Amygdala (tissue), 56 donors: ENCODE measurements around the gene LCP2.
A peak's percentile ranks its signal among the peaks of the same experiment; 100 is the strongest.
"Not testable (repeated sequence)": the region's sequence is repeated elsewhere in the genome, so short reads cannot be mapped to it uniquely, and the experiment has no call there.

Source experiments
- DNase-seq, 56 donors: peaks; one replicate each; lab custom pipeline; 2025; lab: John Stamatoyannopoulos, UW

The LCP2 gene

DNA sequence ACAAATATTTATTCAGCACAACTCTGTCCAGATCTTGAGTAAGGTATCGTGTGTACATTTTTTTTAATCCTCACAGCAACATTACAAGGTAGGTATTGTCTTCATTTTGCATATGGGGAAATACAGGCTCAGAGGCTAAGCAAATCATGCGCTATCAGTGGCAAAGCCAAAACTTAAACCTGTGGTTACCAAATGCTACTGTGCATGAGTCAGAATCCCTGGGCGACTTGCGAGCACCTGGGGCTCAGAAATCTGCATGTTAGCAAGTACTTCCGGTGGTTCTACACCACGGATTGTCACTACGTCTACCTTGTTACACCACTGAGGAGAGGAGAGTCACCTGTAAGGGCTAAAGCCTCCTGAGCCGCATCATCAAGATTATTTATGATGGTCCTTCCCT is 43.5 kb downstream of the LCP2 start:
- no peak for DNase-seq

DNA sequence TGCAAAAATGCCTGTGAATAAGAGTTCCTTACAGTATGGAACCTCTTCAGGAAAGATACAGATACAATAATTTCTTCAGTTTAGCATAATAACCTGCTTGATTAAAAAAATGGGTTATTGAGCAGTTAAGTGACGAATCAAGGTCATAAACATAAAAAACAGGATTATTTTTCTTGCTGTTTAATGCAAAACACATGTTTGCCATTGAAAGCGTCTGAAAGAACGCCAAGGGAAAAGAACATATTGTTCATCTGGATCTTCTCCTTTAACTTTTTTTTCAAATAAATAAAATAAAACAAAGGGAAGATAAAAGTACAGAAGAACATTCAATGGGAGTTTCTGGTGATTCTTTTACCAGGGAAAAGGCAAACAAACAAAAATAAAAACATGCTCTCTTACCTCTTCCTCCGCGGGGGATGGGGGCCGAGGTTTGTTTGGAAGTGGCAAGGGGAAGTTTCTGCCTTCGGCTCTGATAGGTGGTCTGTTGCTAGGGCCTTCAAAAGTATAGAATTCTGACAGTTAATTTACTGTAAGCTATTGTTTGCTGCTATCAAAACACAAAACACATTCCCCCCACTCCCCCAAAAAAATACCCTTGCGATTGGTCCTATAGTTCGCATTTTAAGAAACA is 44.7 kb downstream of the LCP2 start:
- DNase-seq: no peak

DNA sequence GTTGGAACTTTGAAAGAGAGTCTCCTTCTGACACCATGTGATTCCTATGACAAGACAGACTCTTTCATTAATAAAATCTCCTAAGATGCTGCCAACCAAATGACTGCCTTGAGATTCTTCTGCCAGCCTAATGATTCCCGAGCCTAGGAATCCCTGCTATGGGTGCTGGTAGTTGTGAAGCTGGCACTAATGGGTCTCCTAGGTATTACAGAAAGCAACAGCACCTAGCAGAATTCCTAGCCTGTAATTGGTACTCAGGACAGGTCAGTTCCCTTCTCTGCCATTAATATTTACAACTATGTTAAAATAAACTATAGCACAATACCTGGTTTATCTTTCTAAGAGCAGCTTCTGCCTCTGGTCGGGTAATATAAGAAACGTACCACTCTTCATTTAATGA is 45.5 kb downstream of the LCP2 start:
- no peak for DNase-seq

DNA sequence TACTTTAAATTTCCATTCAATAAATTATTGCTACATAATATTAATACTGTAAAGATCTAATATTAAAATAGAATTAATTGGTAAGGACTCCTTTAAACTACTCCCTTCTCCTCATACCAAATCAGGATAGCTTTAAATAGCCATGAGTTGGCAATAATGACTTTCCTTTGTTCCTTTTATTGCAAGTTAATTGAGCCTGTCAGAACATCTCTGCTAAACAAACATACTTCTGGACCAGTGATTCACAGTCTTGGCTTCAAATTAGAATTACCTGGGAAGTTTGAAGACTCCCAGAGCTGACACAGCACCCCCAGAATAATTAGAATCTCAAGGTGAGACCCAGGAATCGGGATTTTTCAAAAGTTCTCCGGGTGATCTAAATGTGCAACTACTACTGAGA is 46.1 kb downstream of the LCP2 start:
- DNase-seq: no peak

DNA sequence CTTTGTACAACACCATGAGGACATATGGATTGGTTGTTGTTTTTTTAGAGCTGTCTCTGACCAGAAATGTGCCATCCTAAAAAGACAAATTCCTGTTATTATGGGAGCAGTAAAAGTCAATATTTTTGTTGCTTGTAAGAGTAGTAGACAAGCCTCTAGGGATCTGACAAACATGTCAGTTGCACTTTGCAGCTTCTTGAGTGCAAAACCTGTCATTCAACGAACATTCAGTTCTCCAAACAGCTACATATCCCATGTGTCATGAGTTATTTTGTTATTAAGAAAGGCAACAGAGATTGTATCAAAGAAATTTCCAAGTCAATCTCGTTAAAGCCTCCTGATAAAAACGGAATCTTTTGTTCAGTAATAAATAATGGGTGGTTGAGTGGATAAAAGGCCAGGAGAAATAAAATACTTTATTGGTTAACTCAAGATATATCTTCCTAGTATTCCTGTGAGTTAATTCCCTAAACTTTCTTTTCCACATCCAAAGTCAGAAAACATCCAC is 46.7 kb downstream of the LCP2 start:
- DNase-seq: no peak

DNA sequence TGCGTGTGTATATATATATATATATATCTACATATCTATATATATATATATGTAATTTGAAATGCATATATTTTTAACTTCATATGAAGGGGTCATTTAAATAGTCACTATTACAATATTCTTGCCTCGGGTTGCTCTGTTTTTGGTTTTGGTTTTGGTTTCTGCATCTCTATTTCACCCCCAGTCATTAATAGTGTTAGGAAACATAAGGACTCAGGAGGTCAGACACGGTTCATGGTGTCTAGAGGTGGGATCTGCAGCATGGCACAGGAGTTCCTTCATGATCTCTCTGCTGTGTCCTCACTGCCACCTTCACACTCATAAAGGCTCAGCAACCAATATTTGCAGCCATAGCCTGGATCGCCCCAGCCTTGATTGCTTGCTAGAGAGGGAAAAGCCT is 48.2 kb downstream of the LCP2 start:
- DNase-seq: no peak

DNA sequence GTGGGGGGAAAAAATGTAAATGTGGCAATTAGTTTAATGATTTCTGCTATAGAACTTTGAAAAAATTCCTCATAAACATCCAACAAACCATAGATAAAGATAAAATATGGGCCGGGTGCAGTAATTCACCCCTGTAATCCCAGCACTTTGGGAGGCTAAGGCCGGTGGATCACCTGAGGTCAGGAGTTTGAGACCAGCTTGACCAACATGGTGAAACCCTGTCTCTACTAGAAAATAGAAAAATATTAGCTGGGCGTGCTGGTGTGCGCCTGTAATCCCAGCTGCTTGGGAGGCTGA is 48.7 kb downstream of the LCP2 start:
- not testable (repeated sequence) for DNase-seq

DNA sequence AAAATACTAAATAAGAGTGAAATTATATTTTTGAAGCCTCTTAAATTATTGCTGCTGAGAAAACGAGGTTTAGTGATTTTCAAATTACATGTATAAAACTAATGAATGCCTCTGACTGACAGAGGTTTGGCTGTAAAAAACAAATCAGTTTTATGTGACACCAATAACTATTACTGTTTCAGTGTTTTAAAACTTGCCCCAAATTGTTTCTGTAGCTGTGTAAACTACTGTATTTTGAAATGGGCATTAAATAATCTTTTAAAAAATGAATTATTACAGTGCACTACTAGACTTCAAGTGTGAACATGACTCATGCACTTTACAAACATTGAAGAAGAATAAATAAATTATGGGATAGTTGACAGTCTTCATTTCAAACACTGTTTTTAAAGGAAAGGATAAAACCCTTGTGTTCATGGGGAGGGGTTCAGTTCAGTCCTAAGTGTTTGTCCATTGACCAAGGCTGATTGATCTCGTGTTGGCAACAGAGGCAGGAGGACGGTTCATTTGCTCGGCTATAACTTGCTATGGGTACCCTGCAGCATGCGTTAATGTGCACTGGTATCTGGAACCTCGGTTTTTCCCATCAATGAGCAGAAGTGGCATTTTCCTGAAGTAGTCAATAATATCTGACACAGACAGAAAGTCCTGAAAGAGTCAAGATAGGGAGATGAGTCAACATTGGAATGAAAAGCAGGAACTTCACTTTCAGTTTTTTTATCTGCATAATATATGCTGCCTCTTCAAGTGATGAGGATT is 49.2 kb downstream of the LCP2 start:
- no peak for DNase-seq

DNA sequence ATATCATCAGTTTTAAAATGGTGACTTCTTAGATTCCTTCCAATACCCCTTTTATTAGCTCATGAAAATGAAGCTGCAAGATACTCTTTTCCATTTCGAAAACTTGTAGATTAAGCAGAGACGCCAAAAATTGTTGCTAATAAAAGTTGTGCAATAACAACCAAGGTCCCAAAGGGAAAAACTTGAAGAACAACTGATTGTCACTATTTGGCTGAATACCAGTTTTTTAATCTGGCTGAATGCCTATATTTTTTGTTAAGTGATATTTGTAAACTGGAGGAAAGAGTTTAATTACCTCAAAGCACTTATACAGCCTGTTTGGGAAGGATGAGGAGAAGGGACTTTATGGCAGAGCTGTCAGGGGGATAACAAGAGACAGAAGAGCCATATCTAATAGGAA is 50.2 kb downstream of the LCP2 start:
- DNase-seq: no peak

DNA sequence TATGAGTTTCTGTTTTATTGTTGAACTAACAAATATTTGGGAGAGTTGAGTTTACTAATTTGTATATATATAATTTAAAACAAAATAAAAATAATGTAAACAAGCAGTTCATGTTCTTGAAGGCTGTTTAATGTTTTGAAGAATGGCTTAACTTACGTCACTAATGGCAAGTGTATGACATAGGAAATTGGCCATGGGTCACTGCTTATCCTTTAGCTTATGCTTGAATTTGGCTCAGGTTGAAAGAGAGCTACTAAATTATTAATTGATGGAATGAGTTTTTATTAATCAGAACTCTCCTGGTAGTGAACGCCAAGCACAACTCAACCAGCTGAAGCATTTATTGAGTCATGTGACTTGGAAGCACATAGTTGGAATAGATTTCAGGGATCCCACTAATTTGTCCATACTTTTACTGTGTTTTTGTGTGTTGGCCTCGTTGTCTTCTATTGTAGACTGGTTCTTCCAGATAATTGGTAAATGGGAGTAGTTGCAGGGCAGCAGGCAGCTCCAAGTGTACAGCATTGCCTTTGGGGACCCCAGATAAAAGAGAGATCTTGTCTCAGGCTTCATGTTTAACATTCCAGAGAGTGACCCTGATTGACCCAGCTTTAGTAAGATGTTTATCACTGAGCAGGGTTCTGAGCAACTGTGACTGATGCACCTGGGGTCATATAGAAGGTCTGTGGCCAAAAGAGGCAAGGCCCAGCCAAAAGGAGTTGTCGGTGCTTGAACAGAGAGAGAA is 51.3 kb downstream of the LCP2 start:
- DNase-seq: no peak

DNA sequence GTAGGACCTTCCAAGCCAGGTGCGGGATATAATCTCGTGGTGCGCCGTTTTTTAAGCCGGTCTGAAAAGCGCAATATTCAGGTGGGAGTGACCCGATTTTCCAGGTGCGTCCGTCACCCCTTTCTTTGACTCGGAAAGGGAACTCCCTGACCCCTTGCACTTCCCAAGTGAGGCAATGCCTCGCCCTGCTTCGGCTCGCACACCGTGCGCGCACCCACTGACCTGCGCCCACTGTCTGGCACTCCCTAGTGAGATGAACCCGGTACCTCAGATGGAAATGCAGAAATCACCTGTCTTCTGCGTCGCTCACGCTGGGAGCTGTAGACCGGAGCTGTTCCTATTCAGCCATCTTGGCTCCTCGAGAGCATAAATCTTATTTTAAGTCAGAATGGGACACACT is 52.1 kb downstream of the LCP2 start:
- not testable (repeated sequence) for DNase-seq

DNA sequence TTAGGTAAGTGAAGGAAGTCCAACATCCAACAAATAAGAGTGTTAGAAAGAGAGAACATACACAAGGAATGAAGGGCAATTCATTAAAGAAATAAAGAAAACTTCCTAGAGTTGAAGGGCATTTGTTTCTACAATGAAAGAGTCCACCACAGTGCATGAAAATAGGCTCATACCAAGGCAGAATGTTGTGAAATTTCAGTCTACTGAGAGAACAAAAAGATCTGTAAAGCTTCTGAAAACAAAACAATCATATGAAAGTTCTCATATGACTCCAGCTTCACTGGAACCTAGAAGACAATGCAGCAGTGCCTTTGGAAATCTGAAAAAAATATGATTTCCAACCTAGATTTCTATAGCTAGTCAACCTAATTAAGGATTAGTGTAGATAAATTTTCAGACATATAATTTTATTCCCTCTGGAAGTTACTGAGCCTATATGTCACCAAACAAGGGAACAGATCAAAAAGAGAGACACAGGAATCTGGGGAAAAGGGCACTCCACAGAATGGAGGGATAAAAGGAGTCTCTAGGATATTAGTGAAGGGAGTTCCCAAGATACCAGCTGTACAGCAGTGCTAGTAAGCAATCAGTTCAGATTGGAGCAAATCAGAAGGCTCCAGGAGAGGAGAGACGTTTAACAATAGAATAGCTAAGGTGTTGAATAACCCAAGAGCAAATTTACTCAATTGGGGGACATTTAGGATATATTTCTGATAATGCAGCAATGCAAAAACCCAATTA is 59.0 kb downstream of the LCP2 start:
- no peak for DNase-seq

DNA sequence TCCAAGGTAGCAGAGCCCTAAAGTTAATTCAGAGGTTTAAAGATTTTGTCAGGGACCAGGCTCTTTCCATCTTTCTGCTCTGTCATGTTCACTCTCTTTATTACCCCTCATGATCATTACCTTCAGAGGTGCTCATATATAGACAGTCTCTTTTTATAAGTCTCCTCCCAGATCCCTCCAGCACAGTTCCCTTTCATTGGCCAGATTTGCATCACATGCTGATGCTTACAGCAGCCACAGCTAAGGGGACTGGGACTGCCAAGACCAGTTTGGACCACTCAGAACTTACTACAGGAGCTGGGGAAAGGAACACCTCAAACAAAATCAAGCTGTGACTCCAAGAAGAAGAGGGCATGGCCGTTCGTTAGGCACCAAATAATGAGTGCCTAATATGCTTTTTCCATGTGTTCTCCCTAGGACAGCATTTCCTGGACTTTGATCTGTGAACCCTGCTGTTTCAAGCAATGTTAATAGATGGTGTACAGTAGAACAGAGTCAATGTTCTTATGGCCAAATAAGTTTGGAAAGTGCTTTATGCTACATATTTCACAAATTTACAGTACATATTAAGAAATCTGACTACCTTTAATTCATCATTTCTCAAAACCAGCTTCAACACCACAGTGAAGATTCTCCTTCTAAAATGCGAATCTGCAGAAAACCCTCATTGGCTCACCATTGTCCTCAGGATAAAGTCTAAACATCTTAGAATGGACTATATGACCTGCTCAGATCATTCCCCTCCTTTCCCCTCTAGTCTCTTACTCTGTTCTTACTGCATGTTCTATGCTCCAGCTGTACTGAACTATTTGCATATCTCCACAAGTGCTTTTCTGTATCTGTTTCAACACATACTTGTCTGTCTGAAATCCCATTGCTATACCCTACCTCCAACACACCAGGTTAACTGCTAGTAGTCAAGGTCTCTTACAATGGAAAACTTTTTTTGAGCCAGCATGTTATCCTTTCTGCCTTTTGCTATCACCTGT is 61.4 kb downstream of the LCP2 start:
- DNase-seq: no peak

DNA sequence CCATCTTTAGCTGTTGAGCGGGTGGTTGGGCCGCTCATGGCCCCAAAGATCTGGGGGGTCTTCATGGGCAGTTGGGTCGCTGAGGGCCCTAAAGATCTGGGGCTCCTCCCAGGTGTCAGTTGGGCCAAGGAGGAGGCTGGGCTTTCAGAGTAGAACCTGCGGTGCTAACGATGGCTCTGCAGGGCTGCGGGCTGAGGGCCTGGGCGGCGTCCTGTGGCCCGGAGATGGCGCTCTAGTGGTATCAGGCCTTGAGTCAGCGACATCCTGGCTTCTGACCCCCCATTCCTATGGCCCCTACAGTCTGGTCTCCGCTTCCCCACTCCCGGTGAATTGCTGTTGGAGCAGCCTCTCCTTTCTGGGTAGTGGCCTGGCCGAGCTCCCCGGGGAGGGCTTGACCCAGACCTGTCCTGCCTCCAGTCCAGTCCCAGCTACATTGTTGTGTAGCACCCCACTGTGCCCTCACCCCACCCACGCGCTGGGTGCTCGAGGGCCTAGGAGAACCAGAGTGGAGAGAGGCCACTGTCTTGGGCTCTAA is 64.2 kb downstream of the LCP2 start:
- no peak for DNase-seq

DNA sequence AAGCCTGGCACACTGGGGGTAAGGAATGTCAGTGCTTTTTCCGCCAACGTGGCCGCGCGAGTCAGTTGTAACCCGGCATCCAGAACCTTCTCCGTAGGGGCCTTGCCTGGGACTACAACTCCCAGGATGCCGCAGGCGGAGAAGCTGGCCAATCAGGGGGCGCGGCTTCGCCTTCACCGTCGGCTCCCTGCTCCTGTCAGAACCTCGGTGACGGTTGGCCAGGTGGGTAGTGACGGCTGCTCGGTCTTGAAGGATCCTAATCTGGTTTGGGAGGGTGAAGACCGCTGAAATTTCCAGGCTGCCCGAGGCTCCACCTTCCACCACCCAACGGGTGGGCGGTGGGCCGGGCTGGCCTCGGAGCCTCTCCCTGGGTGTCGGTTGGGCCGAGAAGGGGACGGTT is 64.8 kb downstream of the LCP2 start, which contains the start of gene C5orf58:
TSS of gene C5orf58 (plus strand) at position 200 of the 400 bp plus-strand sequence. CDS start 1,992 bp downstream, outside the sequence.
- DNase-seq: no peak

DNA sequence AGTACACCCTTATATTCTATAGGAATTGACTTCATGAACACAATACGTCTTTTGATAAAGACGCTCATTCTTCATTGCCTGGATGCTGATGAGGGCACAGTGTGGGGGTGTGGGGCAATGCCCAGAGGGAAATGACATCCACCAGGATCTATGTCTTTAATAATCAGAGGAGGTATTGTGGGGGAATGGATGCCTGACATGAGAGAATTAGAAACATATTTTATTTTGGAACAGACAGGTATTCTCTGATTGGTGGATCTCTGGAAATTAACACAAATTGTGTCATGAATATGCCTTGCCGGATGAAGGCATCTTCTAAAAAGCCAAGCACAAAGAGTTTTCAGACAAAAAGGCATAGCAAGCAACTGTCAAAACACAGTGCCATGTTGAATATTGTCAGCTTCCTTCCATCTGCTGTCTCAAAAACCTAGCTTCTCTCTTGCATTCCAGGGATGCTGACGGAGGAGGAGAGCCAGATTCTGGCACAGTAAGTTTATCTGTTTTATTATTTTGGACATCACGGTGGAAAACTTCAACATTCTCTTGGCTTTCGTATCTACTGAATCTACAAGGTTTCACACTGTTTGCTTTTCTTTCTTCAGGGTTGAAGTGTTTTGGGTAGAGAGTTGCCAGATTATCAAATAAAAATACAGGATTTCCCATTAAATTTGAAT is 68.7 kb downstream of the LCP2 start:
- no peak for DNase-seq

DNA sequence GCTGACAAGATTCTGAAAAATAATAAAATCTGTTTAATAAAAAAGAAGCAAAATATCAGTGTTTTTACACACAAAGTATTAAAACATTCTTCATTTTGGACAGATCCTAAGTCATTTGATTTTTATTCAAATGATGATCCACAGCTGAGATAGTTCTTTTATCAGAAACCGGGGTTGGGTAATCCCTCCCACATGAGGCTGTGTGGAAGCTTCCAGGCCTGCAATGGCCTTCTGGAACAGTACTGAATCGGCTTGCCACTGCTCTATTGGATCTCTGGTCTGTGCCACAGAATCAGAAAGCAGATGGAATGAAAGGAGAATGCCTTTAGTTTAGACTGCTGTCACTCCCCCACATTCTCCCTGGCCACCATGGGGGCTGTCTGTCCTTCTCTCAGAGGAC is 70.9 kb downstream of the LCP2 start:
- DNase-seq: peak in 2 of 56 donors; percentile 10 to 12

DNA sequence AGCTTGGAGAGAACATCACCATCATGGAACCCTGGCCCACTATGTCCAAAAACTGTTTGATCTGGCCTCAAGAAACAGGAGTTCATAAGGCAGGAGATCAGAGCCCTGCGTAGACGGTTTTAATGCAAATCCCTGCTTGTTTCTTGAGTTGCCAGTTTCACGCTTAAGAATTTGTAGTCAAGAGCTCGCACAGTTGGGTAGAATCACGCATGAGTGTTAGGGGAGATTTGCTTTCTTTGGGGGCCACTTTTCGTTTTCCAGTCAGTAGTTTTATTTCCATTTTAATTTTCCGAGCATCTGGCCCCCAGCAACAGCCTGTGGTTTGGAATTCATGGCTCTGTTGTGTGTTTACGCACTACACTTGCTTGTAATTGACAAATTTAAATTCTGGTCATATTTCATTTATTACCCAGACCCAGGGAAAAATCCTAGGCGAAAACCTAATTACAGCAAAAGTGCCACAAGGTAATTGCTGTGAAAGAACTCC is 71.4 kb downstream of the LCP2 start:
- DNase-seq: peak in 3 of 56 donors; percentile 10 to 60 (median 51)
